Osteocyte (in vitro differentiated cells): ENCODE results near the gene MAP3K20. TPM values are rescaled to one million over a fixed set of nuclear protein-coding genes. Genes with fewer than 3 reads are reported as not detected.

Experiments
- DNase-seq: peaks from one replicate; pipeline ENCODE4 v3.0.0; 2021; ENCODE audit warnings: mixed read lengths; ENCODE audit not compliant: unreplicated experiment; ENCODE audit errors: extremely low spot score
- H3K27ac Mint-ChIP-seq: one replicate; pipeline ENCODE4 v1.8.0; 2021; ENCODE audit warnings: mild to moderate bottlenecking, mixed read lengths; ENCODE audit not compliant: unreplicated experiment
- H3K27me3 Mint-ChIP-seq: one replicate; pipeline ENCODE4 v1.8.0; 2021; ENCODE audit warnings: mixed read lengths; ENCODE audit not compliant: unreplicated experiment
- H3K36me3 Mint-ChIP-seq: one replicate; pipeline ENCODE4 v1.8.0; 2021; ENCODE audit warnings: mixed read lengths; ENCODE audit not compliant: unreplicated experiment
- H3K4me1 Mint-ChIP-seq: one replicate; pipeline ENCODE4 v1.8.0; 2021; ENCODE audit warnings: mixed read lengths; ENCODE audit not compliant: unreplicated experiment
- H3K4me3 Mint-ChIP-seq: one replicate; pipeline ENCODE4 v1.8.0; 2021; ENCODE audit warnings: mild to moderate bottlenecking, moderate library complexity, mixed read lengths; ENCODE audit not compliant: unreplicated experiment
- H3K9me3 Mint-ChIP-seq: one replicate; pipeline ENCODE4 v1.8.0; 2021; ENCODE audit warnings: mixed read lengths; ENCODE audit not compliant: unreplicated experiment
- total RNA-seq: library from RNA; stranded (reverse); gene quantifications from 2 replicates; pipeline ENCODE4 v1.2.1, GENCODE V29; 2021
- TF ChIP-seq, protein P1 (sequence below): fragments of 200-600 bp; sonication (generic); IDR thresholded peaks from 2 replicates; pipeline ENCODE4 v1.5.0; 2021; ENCODE audit warnings: antibody characterized with exemption, mild to moderate bottlenecking, moderate library complexity

MAP3K20 gene
- total RNA-seq, 1 donor from 2014 or later: 57.4 TPM

DNA sequence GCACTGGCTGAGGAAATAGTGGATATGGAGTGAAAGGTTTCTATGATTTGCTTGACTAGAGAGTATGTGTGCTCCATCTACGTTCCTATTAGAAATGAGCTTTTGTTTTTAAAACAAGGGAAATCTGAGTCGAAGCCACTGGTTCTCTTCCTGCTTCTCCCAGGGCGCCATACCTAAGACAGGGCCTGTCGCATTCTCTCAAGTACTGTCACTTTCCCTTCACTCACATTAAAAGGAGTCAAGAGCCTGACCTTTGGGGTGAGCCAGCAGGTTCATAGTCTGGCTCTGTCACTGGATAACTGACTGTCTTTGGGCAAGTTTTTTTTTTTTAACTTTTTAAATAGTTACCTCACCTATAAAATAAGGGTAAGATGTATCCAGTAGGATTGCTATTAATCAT, 121.0 kb downstream of the MAP3K20 start:
- TF ChIP-seq, protein P1, sequence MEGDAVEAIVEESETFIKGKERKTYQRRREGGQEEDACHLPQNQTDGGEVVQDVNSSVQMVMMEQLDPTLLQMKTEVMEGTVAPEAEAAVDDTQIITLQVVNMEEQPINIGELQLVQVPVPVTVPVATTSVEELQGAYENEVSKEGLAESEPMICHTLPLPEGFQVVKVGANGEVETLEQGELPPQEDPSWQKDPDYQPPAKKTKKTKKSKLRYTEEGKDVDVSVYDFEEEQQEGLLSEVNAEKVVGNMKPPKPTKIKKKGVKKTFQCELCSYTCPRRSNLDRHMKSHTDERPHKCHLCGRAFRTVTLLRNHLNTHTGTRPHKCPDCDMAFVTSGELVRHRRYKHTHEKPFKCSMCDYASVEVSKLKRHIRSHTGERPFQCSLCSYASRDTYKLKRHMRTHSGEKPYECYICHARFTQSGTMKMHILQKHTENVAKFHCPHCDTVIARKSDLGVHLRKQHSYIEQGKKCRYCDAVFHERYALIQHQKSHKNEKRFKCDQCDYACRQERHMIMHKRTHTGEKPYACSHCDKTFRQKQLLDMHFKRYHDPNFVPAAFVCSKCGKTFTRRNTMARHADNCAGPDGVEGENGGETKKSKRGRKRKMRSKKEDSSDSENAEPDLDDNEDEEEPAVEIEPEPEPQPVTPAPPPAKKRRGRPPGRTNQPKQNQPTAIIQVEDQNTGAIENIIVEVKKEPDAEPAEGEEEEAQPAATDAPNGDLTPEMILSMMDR: no peak
- H3K4me3 Mint-ChIP-seq: no peak overlapping the region
- peaks cover 21% of the 10 kb centered on the region for H3K4me1 Mint-ChIP-seq
- peaks cover 19% of the 10 kb centered on the region for H3K36me3 Mint-ChIP-seq
- H3K27me3 Mint-ChIP-seq: no peaks in the 10 kb centered on the region
- H3K27ac Mint-ChIP-seq: no peak overlapping the region
- H3K9me3 Mint-ChIP-seq: no peaks in the 10 kb centered on the region
- DNase-seq: no peak

DNA sequence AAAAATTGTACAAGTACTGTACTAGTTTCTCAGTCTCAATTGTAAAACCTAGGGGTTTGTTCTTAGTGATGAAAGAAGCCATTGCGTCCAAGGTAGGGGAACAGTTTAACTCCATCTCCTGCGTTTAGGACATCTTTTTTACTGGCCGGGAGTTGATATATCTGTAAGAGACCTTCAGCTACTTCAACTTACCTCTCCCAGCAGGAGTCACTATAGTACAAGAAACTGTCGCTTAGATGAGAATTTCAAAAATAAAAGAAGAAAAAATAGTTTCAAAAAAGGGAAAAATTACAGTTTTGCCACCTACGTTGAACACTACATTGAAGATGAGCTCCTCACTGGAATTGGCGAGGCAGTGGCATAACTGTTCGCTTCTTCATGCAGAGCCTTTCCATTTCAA, 122.7 kb downstream of the MAP3K20 start:
- peaks cover 19% of the 10 kb centered on the region for H3K4me1 Mint-ChIP-seq
- DNase-seq: no peak
- H3K4me3 Mint-ChIP-seq: no peak overlapping the region
- TF ChIP-seq, protein P1: no peak
- H3K9me3 Mint-ChIP-seq: no peaks in the 10 kb centered on the region
- no peaks in the 10 kb centered on the region for H3K27me3 Mint-ChIP-seq
- H3K27ac Mint-ChIP-seq: no peak overlapping the region
- peaks cover 16% of the 10 kb centered on the region for H3K36me3 Mint-ChIP-seq

DNA sequence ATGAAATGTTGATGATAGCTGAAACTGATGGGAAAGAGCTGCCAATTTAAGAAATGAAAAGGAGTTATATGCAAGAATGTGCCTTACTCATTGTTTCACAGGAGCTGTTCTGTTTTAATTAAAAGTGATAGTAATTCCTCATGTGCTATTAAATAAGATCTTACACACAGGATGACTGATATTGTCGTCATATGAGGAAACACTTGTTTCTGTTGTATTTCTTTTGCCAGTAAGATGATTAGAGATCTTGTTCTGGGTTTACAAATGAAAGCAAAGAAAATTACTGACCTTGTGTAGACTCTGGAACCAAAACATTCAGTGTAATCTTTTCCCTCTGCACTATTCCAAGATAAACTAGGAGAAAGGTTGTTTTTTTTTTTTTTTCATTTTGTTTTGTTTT, 123.6 kb downstream of the MAP3K20 start:
- no peak overlapping the region for H3K4me3 Mint-ChIP-seq
- no peak overlapping the region for H3K27ac Mint-ChIP-seq
- H3K9me3 Mint-ChIP-seq: no peaks in the 10 kb centered on the region
- peaks cover 10% of the 10 kb centered on the region for H3K4me1 Mint-ChIP-seq
- no peak for DNase-seq
- H3K36me3 Mint-ChIP-seq: peaks cover 17% of the 10 kb centered on the region
- H3K27me3 Mint-ChIP-seq: no peaks in the 10 kb centered on the region
- TF ChIP-seq, protein P1: no peak

DNA sequence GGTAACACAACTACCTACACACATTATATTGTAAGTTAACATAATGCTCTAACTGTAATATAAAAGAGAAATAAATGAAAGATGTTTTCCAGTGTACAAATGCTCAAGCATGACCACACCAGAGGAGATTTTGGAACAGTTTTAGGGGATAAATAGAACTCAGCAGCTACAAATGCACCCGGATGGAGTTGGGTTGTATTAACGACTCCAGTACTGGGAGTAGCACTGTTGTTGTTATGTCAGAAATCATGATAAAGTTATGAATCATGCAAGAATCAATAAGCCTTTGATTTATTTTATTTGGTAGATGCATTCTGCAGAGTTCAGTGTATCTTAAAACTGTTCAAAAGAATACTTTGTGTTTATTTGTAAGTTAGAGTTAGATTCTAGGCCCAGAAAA, 126.9 kb downstream of the MAP3K20 start:
- H3K27ac Mint-ChIP-seq: no peak overlapping the region
- no peak for DNase-seq
- no peaks in the 10 kb centered on the region for H3K4me1 Mint-ChIP-seq
- no peaks in the 10 kb centered on the region for H3K9me3 Mint-ChIP-seq
- TF ChIP-seq, protein P1: no peak
- peaks cover 26% of the 10 kb centered on the region for H3K36me3 Mint-ChIP-seq
- H3K27me3 Mint-ChIP-seq: no peaks in the 10 kb centered on the region
- no peak overlapping the region for H3K4me3 Mint-ChIP-seq

DNA sequence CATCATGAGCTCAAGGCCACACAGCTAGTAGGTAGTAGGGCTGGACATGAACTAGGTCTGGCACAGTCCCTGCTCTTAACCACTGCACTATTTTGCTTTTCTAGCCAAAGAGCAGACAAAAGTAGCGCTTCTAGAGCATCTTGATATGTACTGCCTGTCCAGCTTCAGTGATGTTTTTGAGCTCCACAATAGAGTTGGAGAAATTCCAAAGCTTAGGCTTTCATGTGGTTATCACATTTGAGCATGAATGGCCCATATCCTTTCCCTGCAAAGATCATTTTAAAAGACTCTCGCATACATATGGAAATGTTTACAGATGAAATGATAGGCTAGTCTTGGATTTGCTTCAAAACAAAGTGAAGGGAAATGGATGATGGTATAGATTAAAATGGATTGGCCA, 128.7 kb downstream of the MAP3K20 start:
- TF ChIP-seq, protein P1: no peak
- no peak for DNase-seq
- Mint-ChIP-seq H3K4me1 (no peaks in the 10 kb centered on the region), H3K36me3 (peaks cover 12% of the 10 kb centered on the region), H3K27me3 (no peaks in the 10 kb centered on the region), H3K9me3 (no peaks in the 10 kb centered on the region), H3K4me3 (no peak overlapping the region), H3K27ac (no peak overlapping the region)
